MCF 10A (cell line): ENCODE measurements around the gene MACIR. TPM values are rescaled to one million over a fixed set of nuclear protein-coding genes. Genes with fewer than 3 reads are reported as not detected.
A peak's percentile ranks its signal among the peaks of the same experiment; 100 is the strongest.
"Not testable (repeated sequence)": the region's sequence is repeated elsewhere in the genome, so short reads cannot be mapped to it uniquely, and the experiment has no call there.

Experiments
- BruUV-seq: library from RNA; stranded (reverse); fragments of 400-500 nt; replicated peaks from 2 replicates; lab custom pipeline; 2021; lab: Mats Ljungman, UMichigan
- CTCF ChIA-PET: fragments of 300-600 bp; sonication (Branson Sonifier 250); formaldehyde crosslinking; extraction: SDS; loops from one replicate; lab custom pipeline; 2021; ENCODE audit warnings: antibody characterized with exemption, inconsistent platforms; lab: Yijun Ruan, JAX
- POLR2A ChIA-PET: fragments of 300-600, 350-650 bp; sonication (Branson Sonifier 250); formaldehyde crosslinking; extraction: SDS; loops from one replicate; lab custom pipeline; 2020; ENCODE audit warnings: antibody characterized with exemption, inconsistent platforms; lab: Yijun Ruan, JAX
- DNase-seq: peaks from one replicate; pipeline ENCODE4 v3.0.0-alpha.2; 2018; ENCODE audit not compliant: unreplicated experiment
- H3K27ac Mint-ChIP-seq: one replicate; pipeline ENCODE4 v1.8.0; 2022; ENCODE audit warnings: mild to moderate bottlenecking, low read depth, mixed read lengths; ENCODE audit not compliant: unreplicated experiment
- H3K27me3 Mint-ChIP-seq: one replicate; pipeline ENCODE4 v1.8.0; 2022; ENCODE audit warnings: mixed read lengths; ENCODE audit not compliant: insufficient read depth, unreplicated experiment
- H3K36me3 Mint-ChIP-seq: one replicate; pipeline ENCODE4 v1.8.0; 2022; ENCODE audit warnings: mild to moderate bottlenecking, moderate library complexity, mixed read lengths; ENCODE audit not compliant: insufficient read depth, unreplicated experiment
- H3K4me1 Mint-ChIP-seq: one replicate; pipeline ENCODE4 v1.8.0; 2022; ENCODE audit warnings: mixed read lengths; ENCODE audit not compliant: insufficient read depth, unreplicated experiment
- H3K4me3 Mint-ChIP-seq: one replicate; pipeline ENCODE4 v1.8.0; 2022; ENCODE audit warnings: mild to moderate bottlenecking, moderate library complexity, mixed read lengths; ENCODE audit not compliant: unreplicated experiment
- H3K9me3 Mint-ChIP-seq: one replicate; pipeline ENCODE4 v1.8.0; 2022; ENCODE audit warnings: mixed read lengths; ENCODE audit not compliant: unreplicated experiment
- CTCF ChIP-seq: fragments of 200-600 bp; IDR thresholded peaks from one replicate; pipeline ENCODE4 v1.8.0; 2022; ENCODE audit warnings: antibody characterized with exemption, mild to moderate bottlenecking; ENCODE audit not compliant: unreplicated experiment
- intact Hi-C: fragments of 100-400 bp; cut with micrococcal nuclease; formaldehyde crosslinking; loops from 2 replicates; pipeline ENCODE4 v1.14.1; 2022
- total RNA-seq: library from RNA; stranded (reverse); gene quantifications from 2 replicates; pipeline ENCODE4 v1.2.3, GENCODE V29; 2022

MACIR gene
- total RNA-seq, 1 experiment from 2014 or later, result 8.9 TPM

GRCh38 chr5:103217101-103217500 is 41.5 kb upstream of the MACIR start:
- ChIA-PET CTCF (interaction anchor here (0.5 to 2.1 kb wide), 4 partner anchors 8 to 711 kb away, joined by 3 to 9 read pairs (median 3); no protein-coding TSS in a partner anchor), POLR2A (interaction anchor here (0.8 kb wide), 1 partner anchor 258 kb away, joined by 3 read pairs; no protein-coding TSS in a partner anchor)
- no peak for DNase-seq
- no peak overlapping the region for H3K27ac Mint-ChIP-seq
- H3K27me3 Mint-ChIP-seq, result no peaks in the 10 kb centered on the region
- TF ChIP-seq CTCF, result no peak
- BruUV-seq, result no TSS peak
- intact Hi-C loops, result no loop called here
- no peaks in the 10 kb centered on the region for H3K9me3 Mint-ChIP-seq
- H3K36me3 Mint-ChIP-seq, result no peaks in the 10 kb centered on the region
- H3K4me1 Mint-ChIP-seq, result peaks cover 5% of the 10 kb centered on the region
- no peak overlapping the region for H3K4me3 Mint-ChIP-seq

GRCh38 chr5:103218164-103218563 is 40.4 kb upstream of the MACIR start:
- BruUV-seq, result no TSS peak
- CTCF ChIA-PET, result interaction anchor here (0.6 to 1.0 kb wide), 3 partner anchors 15 to 257 kb away, joined by 3 to 4 read pairs (median 3); no protein-coding TSS in a partner anchor
- Mint-ChIP-seq H3K4me1 (peaks cover 5% of the 10 kb centered on the region), H3K4me3 (no peak overlapping the region), H3K36me3 (no peaks in the 10 kb centered on the region), H3K27me3 (no peaks in the 10 kb centered on the region), H3K9me3 (no peaks in the 10 kb centered on the region), H3K27ac (no peak overlapping the region)
- TF ChIP-seq CTCF, result no peak
- intact Hi-C loops, result no loop called here
- peak; percentile 45 for DNase-seq
- POLR2A ChIA-PET, result no interaction called here

GRCh38 chr5:103219074-103219473 is 39.5 kb upstream of the MACIR start:
- H3K27ac Mint-ChIP-seq, H3K36me3 Mint-ChIP-seq, H3K4me3 Mint-ChIP-seq, BruUV-seq, DNase-seq, H3K4me1 Mint-ChIP-seq, intact Hi-C loops, H3K27me3 Mint-ChIP-seq, H3K9me3 Mint-ChIP-seq: not testable (repeated sequence)
- ChIA-PET CTCF (interaction anchor here (1.0 kb wide), 1 partner anchor 14 kb away, joined by 4 read pairs; no protein-coding TSS in a partner anchor), POLR2A (interaction anchor here (0.6 kb wide), 1 partner anchor 286 kb away, joined by 4 read pairs; no protein-coding TSS in a partner anchor)

- Mint-ChIP-seq H3K9me3 (no peaks in the 10 kb centered on the region), H3K27ac (no peak overlapping the region), H3K36me3 (no peaks in the 10 kb centered on the region), H3K4me3 (no peak overlapping the region), H3K27me3 (no peaks in the 10 kb centered on the region), H3K4me1 (no peaks in the 10 kb centered on the region)
- POLR2A ChIA-PET, result no interaction called here
- no peak for DNase-seq
- TF ChIP-seq CTCF, result no peak
- no TSS peak for BruUV-seq
- CTCF ChIA-PET, result interaction anchor here (0.5 to 3.8 kb wide), 15 partner anchors 9 to 638 kb away, joined by 3 to 58 read pairs (median 4); no protein-coding TSS in a partner anchor
- intact Hi-C loops, result no loop called here
Observed at GRCh38 chr5:103223031-103223955, 35.3 kb upstream of the MACIR start.
